NCI-H2081 (cell line): ENCODE measurements around the gene CTH.
"Not testable (repeated sequence)": the region's sequence is repeated elsewhere in the genome, so short reads cannot be mapped to it uniquely, and the experiment has no call there.

Source experiments
- DNase-seq, 2 experiments: peaks; one replicate each; lab custom pipeline; 2025; lab: John Stamatoyannopoulos, UW

Gene CTH

GRCh38 chr1:70410604-70411359, at the start of gene CTH:
TSS of gene CTH (plus strand) at chr1:70411268. CDS start at chr1:70411416, 148 bp downstream.
- peak; percentile 92 to 98 for DNase-seq

DNA sequence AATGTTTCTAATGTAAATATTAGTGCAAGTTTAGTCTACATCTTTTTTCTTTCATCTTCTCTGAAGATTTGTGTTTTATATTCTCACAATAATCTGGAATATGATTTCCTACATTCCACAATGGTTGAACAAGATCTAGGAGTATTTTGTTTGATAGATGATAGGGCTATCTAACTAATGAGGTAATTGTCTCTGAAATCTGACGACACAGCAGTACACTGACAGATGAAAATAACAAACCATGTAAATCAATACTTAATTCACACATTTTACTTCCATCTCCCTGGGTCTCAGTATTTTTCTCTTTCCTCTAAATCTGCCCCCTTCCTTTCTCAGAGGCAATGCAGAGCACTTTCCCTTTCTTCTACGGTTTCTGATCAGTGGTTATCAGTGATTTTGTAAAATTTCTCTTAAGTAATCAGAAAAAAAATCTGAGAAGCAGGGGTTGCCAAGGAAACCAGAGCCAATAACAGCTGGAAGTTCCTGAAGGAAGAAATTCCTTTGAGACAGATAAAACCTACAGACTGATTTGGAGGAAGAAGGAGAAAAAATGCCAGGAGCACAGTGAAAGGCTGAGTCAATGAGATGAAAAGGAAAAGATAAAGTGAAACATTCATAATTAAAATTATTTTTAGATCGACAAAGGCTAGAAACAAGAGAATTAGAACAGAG, 49.2 kb upstream of the CTH start:
- DNase-seq, result no peak

DNA sequence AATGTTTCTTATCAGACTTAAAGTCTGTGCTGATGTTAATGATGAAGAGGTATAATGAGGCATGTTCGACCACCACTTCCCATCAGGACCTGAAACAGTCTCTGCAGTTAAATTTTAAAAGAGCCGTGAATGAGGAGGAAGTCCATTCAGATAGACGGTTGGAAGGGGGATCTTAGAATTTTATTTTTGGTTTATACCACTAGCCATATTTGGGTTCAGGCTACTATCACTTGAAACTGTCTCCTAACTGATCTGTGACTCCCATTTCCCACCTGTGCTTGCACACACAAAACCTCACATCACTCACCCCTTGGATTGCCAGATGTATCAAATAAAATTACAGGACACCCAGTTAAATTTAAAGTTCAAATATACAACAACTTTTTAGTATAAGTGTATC, 46.6 kb upstream of the CTH start:
- DNase-seq, result no peak

- not testable (repeated sequence) for DNase-seq
Observed at GRCh38 chr1:70366425-70366952, 44.6 kb upstream of the CTH start.

DNA sequence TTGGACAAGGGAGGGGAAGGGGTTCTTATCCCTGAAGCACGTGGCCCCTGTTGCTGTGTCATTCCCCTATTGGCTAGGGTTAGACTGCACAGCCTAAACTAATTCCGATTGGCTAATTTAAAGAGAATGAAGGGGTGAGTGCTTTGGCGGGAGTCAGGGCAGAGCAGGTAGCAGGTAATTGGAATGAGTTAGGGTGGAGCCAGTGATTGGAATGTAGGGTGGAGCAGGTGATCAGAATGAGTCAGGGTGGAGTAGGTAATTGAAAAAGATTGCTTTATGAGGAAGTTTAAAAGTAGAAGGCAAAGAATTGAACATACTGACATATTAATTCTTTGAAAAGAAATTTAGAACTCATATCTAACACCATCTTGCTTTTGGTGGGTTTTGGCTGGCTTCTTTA, 44.1 kb upstream of the CTH start:
- DNase-seq, result not testable (repeated sequence)

GRCh38 chr1:70367397-70367796, 43.7 kb upstream of the CTH start:
- DNase-seq, result not testable (repeated sequence)

GRCh38 chr1:70371586-70371985, 39.5 kb upstream of the CTH start:
- not testable (repeated sequence) for DNase-seq

- DNase-seq, result no peak
Observed at GRCh38 chr1:70372426-70372825, 38.6 kb upstream of the CTH start.

GRCh38 chr1:70373580-70373979, 37.5 kb upstream of the CTH start:
- DNase-seq, result not testable (repeated sequence)

- no peak for DNase-seq
Observed at GRCh38 chr1:70376196-70376595, 34.9 kb upstream of the CTH start.

DNA sequence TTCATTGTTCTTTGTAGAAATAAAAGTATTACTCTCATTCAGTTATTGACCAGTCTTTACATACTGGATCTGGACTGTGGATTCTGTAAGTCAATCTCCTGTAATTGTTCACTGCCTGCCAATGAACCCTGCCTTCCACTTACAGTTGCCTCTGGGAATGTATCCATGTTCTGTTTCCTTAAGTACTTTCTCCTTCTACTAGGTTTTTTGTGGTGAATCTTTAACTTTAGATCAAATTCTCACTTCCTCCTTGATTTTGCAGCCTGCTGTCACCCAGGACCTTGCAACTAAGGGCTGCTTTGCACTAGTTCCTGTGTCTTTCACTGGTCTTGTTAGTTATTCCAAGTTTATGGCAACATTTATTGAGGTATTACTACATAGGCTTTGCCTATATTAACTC, 28.4 kb upstream of the CTH start:
- DNase-seq, result no peak

GRCh38 chr1:70383483-70383882, 27.6 kb upstream of the CTH start:
- DNase-seq, result no peak

DNA sequence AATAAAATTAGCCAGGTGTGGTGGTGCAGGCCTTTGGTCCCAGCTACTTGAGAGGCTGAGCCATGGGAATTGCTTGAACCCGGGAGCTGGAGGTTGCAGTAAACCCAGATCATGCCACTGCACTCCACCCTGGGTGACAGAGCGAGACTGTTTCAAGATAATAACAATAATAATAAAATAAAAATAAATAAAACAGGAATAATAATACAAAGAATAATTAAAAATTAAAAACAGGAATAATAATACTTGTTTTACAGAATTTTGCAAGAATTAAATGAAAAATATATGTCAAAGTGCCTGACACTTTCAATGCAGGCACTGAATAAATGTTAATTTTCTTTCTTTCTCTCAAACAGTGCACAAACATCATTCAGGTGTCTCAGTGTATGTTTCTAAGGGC, 26.5 kb upstream of the CTH start:
- no peak for DNase-seq

DNA sequence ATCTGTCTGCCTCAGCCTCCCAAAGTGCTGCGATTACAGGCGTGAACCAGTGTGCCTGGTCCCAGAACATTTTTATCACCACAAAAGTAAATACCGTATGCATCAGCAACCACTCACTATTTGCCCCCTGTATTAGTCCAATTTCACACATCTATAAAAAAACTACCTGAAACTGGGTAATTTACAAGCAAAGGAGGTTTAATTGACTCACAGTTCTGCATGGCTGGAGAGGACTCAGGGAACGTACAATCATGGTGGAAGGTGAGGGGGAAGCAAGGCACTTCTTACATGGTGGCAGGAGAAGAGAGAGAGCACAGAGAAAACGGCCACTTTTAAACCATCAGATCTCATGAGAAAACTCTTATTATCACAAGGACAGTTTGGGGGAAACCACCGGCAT, 25.6 kb upstream of the CTH start:
- no peak for DNase-seq

GRCh38 chr1:70386121-70386520, 24.9 kb upstream of the CTH start:
- no peak for DNase-seq

DNA sequence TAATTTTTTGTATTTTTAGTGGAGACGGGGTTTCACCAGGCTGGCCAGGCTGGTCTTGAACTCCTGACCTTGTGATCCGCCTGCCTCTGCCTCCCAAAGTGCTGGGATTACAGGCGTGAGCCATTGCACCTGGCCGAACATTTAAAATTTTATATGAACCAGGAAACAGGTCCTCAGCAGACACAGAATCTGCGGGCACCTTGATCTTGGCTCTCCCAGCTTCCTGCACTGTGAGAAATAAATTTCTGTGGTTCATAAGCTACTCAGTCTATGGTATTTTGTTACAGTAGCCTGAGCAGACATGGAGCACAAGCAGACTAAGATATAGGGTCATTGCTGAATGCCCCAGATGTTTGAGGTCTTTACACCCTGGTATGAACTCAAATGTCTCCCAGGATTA, 23.6 kb upstream of the CTH start:
- DNase-seq, result no peak

DNA sequence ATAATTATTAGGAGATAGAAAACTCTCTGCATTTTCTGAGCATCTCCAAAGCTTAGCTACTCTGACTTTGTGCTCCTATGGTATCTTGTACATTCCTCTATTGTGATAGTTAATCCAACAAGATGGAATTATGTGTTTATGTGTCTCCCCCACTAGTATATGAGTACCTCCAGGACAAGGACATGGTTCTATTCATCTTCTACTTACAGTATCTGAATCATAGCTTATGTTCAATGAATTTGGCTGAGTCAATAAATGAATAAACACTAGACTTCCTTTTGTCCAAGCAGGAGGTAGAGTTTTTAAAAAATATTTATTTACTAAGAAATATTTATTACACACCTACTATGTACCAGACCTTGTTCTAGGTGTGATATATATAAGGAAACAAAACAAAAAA, 18.4 kb upstream of the CTH start:
- DNase-seq, result no peak

DNA sequence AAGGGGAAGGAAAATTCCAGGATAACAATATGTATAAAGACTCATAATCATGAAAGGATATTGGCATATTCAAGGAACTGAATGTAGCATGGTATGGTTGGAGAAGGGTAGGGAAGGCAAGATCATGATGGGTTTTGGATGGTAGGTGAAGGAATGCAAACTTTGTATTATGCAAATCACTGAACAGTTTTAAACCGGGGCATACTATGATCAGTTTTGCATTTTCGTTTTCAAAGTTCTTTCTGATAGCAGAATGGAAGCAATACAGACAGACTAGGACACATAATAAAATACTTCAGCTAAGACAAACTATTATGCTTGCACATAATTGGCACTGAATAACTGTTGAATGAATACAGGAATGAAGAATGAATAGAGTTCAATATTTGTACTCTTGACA, 14.5 kb upstream of the CTH start:
- DNase-seq, result no peak

- DNase-seq, result no peak
Observed at GRCh38 chr1:70397013-70397412, 14.1 kb upstream of the CTH start.

GRCh38 chr1:70400335-70400734, 10.7 kb upstream of the CTH start:
- no peak for DNase-seq

GRCh38 chr1:70401974-70402373, 9.1 kb upstream of the CTH start:
- no peak for DNase-seq

DNA sequence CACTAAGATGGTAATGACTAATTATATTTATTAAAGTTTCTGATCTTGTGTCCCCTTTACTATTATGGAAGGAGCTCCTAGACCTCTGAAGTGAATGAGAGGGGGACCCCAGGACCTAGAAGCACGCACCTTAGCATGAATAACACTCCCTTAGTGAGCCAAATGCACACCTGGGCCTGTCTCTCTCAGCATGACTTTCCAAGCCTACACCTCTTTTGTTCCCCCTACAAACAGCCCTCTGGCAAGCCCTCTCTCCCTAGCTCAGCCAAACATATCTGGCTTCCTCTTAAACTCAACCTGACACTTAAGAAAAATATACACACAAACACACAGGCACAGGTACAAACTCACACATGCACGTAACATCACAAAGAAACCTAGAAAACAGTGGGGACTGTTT, 7.3 kb upstream of the CTH start:
- no peak for DNase-seq

DNA sequence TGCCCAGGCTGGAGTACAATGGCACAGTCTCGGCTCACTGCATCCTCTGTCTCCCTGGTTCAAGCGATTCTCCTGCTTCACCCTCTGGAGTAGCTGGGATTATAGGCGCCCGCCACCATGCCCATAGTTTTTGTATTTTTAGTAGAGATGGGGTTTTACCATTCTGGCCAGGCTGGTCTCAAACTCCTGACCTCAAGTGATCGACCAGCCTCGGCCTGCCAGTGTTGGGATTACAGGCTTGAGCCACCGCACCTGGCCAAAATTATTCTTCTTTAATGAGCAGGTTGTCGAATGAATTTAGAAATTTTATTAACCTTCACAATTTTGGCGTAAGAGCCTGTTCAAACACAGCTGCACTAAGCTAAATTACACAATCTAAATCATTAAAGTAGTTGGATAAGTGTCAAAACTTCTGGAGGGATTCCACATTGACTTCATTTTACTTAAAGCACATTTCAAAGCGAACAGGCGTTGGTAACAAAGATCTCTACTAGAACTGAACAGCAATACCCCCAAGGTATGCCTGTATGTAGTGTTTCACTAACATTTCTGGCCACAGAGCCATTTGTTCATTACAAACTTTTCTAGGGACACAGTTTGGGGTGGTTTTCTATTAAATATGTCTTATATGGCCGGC, 5.2 kb upstream of the CTH start:
- peak in 1 of 2 experiments; percentile 43 for DNase-seq
